Activated CD4-positive, alpha-beta T cell treated with anti-CD3 and anti-CD28 coated beads, Interleukin-10, Interleukin-2, amounts not matched to agents 100 ng/mL and 50 ng/mL, durations not matched to agents 16 hours and 8 hours (primary cell): ENCODE measurements around the gene SETDB2.

Experiments used
- DNase-seq: peaks from one replicate; pipeline ENCODE4 v3.0.0-alpha.2; 2020

The SETDB2 gene

DNA sequence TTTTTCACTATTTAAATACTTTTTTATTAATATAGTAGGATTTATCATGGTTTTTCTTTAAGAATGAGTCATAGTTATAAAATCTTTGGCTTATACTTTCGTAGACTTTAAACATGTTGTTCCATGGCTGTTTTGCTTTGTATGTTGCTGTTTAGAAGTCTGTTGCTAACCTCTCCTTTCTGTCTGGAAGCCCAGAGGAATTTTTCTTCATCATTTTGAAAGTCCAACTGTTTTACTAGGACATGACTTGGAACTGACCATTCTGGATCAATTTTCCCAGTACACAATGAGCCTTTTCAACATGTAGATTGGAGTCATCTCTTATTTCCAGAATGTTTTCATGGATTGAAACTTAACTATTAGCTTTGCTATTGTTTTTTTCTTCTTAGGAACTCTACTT, 8.1 kb upstream of the SETDB2 start:
- DNase-seq: no peak

DNA sequence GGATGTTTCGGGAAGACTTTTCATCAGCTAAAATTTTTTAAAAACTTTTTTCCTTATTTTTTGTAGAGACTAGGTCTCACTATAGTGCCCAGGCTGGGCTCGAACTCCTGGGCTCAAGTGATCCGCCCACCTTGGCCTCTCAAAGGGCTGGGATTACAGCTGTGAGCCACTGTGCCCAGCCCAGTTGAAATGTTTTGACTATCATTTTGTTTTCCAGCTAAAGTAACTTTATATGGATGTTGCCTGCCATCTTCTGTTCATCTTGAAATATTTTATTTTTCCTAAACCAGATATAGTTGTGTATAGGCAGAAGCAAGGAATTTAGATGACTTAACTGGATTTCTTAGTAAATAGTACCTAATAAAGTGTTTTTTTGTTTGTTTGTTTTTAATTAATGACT, 7.2 kb upstream of the SETDB2 start:
- no peak for DNase-seq

- no peak for DNase-seq
These were observed 6.4 kb upstream of the SETDB2 start for GRCh38 chr13:49437705-49438104.

DNA sequence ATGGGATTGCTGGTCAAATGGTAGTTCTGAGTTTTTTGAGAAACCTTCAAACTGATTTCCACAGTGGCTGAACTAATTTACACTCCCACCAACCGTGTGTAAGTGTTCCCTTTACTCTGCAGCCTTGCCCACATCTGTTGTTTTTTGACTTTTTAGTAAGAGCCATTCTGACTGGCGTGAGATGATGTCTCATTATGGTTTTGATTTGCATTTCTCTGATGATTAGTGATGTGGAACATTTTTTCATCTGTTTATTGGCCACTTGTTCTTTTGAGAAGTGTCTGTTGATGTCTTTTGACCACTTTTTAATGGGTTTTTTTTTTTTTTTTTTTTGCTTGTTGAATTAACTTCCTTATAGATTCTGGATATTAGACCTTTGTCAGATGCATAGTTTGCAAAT, 4.5 kb upstream of the SETDB2 start:
- DNase-seq: no peak

DNA sequence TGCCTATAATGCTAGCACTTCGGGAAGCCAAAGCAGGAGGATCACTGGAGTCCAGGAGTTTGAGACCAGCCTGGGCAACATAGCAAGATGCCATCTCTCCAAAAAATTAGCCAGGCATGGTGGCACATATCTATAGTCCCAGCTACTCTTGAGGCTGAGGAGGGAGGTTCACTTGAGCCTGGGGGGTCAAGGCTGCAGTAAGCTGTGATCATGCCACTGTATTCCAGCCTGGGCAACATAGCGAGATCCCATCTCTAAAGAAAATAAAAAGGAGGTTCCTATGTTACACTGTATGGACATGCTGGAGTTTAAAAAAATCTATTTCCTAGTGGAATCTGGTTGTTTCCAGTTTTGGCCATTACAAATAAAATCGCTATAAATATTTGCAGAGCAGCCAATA, 2.8 kb upstream of the SETDB2 start:
- DNase-seq: no peak

DNA sequence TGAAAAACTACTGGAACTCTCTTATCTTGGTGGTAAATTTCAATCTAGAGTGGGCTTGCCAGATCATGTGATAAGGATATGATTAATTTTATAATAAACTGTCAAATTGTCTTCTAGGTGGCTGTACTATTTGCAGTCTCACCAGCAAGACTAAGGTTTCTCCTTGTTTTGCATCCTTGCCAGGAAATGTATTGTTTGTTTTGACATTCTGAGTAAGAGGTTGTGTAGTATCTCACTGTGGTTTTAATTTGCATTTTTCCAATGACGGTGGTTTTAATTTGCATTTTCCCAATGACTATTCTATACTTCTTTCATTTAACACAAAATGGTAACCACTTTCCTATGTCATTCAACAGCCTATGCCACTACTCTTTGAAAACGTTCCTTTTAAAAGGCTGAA, 2.2 kb upstream of the SETDB2 start:
- peak; percentile 59 for DNase-seq

GRCh38 chr13:49443357-49443703, 744 bp upstream of the SETDB2 start:
- peak; percentile 41 for DNase-seq

GRCh38 chr13:49444524-49445395, 686 bp downstream of the SETDB2 start:
- DNase-seq: peak; percentile 64

DNA sequence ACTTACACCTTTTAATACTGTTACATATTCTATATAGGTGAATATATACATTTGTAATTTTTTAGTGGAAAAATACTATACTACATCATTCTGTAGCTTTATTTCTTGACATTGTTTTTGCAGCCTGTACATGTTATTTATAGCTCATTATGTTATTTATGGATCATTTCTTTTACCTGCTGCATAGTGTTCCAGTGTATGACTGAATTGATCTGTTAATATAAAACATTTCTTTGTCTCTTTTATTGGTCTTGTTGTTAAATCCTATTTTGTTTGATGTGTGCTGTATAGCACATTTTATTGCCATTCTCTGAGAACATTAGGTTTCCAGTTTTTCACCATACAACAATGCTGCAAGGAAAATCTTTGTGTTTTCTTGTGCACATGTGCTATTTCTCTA, 2.4 kb downstream of the SETDB2 start:
- no peak for DNase-seq

DNA sequence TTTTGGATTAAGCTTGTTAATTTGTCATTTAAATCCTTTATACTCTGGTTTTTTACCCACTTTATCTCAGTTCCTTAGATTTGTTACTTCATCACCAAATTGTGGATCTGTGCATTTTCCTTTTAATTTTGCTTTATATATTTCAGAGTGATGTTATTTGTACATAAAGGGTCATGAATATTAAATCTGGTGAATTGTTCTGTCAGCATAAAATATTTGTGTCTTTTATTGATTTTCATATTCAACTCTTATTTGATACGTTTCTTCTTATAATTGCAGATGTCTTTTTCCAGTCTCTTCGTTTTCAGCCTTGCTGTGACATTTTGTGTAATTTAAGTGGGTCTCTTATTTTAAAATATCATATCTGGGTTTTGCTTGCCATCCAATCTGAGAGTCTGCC, 4.7 kb downstream of the SETDB2 start:
- no peak for DNase-seq

DNA sequence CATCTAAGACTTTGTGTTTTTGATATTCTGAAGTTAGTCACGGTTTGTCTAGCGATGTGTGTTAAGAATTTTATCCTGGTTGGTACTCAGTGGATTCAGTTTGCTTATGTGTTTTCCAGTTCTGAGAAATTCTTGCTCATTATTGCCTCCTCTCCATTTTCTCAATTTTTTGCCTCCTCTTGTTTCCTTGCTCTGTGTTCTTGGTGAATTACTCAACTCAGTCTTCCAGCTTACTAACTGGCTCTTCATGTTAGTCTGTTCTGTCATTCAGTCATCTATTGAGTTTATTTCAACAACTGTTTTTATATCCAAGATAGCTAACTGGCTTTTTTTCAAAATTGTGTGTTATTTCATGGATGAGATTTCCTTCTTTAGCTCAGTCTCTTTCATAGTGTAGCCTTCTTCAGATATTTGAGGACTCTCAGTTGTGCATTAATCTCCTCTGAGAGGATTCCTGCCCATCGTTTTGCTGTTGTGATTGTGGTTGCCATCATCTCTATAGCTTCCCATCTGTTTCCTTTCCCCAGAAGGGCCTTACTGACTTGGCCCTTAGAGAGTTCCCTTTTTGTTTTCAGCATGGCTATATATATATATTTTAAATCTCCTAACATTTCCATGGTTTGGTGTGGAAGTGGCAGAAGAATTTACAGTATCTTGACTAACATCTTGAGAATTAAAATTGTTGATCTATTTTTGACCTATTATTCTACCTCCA, 6.2 kb downstream of the SETDB2 start:
- DNase-seq: peak; percentile 43

GRCh38 chr13:49452725-49453457, 8.8 kb downstream of the SETDB2 start:
- no peak for DNase-seq

DNA sequence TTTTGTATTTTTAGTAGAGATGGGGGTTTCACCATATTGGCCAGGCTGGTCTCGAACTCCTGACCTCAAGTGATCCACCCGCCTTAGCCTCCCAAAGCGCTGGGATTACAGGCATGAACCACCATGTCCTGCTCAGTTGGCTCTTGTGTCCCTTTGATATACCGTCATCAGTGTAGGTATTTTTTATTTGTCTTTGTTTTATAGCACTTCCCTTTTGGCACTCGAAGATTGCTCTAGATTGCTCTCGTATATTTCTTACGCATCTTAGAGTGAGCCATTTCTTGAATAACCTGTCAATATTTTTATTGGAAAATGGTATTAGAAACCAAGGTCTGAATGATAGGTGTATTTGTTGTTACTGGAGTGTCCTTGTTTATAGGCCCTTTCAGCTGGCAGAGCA, 9.4 kb downstream of the SETDB2 start:
- no peak for DNase-seq

- DNase-seq: peak; percentile 72
These were observed 10.4 kb downstream of the SETDB2 start for GRCh38 chr13:49454388-49455006.

DNA sequence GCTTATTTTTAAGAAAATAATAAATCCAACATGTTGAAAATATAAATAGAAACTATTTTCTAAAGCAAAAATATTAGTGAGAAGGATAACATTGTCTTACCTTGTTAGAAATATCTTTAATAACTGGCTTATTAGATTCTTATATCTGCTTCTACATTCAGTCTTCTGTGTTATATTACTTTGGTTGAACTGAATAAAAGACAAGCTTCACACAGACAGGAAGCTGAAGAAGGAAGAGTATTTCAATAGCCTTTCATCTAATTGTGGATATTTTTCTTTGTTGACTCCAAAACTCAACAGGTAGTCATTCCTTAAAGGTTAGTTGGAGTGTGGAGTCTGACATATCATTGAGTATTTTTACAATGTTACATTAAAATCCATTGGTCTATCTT, 10.9 kb downstream of the SETDB2 start:
- DNase-seq: no peak

GRCh38 chr13:49456156-49456555, 12.1 kb downstream of the SETDB2 start:
- no peak for DNase-seq

GRCh38 chr13:49457221-49457620, 13.1 kb downstream of the SETDB2 start:
- no peak for DNase-seq

DNA sequence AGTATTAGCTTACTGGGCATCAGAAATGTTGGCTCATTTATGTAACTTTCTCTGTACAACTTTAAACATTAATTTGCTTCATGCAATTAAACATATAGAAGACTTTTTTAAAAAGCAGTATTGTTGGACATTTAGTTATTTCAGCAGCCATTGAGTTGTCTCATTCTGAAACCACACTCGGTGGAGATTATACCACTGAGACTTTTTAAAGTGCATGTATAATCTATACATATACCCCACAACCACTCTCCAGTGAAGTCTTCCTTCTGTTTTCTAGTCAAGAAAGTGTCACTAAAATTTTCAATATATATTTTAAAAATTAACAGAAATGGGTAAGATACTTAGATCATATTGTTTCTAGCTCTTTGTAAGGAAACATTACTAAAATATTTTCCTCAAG, 15.5 kb downstream of the SETDB2 start:
- DNase-seq: peak; percentile 45

DNA sequence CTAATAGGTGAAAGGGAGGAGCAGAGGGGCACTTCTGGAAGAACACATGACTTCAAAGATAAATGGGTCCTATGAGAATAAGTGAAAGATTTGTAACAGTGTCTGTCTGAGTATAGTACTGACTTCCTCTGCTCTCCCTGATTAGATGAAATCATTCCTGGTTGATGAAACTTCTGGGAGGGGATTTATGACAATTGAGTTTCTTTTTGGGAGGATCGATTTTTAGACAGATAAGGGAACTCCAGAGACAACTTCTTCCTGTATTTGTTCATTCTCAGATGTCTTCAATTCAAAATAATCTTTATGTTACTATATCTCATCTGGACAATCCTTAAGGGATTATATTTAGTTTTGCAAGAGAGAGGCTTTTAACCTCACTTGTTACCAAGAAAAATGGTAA, 20.0 kb downstream of the SETDB2 start:
- no peak for DNase-seq

DNA sequence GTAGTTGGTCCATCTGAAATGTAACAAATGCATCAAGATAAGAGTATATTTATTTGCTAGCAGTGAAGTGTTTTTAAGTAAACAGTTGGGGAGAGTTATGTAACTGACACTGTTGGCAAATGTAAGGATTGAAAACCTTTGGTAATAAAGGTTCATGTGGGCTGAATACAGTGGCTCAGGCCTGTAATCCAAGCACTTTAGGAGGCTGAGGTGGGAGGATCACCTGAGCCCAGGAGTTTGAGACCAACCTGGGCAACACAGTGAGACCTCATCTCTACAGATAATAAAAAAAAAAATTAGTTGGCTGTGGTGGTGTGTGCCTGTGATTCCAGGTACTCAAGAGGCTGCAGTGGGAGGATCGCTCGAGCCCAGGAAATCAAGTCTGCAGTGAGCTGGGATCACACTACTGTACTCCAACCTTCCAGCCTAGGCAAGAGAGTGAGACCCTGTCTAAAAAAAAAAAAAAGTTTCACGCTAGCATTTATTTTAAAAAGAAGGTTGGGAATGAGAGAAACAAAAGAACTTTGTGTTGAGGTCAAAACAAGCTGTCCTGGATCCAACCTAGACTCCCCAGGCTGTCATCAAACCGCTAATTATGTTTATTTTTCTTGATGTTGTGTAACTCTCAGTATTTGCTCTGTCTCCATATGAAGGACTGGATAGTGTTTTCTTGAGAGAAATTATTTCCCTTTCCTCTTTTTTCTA, 20.7 kb downstream of the SETDB2 start:
- DNase-seq: no peak

- no peak for DNase-seq
These were observed 22.3 kb downstream of the SETDB2 start for GRCh38 chr13:49466292-49466838.

DNA sequence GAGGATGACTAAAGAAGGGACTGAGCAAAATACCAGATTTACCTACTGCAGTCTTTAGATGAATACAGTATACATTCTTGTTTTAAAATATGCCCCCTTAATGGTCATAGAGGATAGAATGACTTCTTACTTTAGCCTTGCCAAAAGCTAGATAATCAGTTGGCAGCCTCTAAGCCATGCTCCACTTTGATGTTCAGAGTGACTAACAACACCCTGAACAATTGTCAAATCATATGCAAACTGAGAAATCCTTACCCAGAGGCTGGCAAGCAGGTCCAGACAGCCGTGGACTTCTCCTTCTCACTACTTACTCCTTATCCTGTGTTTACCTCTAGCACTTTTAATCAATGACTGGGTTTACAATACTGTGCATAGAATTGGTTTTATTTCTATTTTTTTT, 28.1 kb downstream of the SETDB2 start:
- no peak for DNase-seq
